Stimulated activated CD4-positive, alpha-beta T cell treated with anti-CD3 and anti-CD28 coated beads, Interleukin-4, amount 100 ng/mL, for 4 hours (primary cell): ENCODE measurements around the gene CHRNA3.

ENCODE experiments used
- DNase-seq, 2 experiments: peaks; one replicate each; pipeline ENCODE4 v3.0.0-alpha.2; 2020

Gene CHRNA3

GRCh38 chr15:78550815-78551214 lies 70.0 kb downstream of the CHRNA3 start:
- no peak for DNase-seq

- no peak for DNase-seq
Observed at GRCh38 chr15:78550194-78550593, 70.6 kb downstream of the CHRNA3 start.
